ENCODE data around the gene ALK.

The ALK gene

DNA sequence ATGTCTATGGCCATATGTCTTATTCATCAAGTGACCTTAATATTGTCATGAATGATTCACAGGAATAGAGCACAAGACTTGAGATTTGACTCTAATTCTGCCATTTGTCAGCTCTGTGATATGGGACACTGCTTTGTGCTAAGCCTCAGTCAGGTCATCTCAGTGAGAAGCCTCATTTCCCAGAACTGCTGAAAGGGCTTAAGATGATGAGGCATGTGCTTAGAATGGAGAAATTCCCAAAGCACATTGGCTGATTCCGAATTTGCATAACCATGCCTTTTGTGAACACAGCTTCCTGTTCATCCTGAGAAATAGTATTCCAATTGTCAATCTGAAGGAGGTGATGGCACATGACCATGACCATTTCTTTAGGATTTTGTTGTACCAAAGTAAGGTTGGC, 218.1 kb downstream of the ALK start:
- TF ChIP-seq CREB1 (IDR thresholded peaks at IDR 0.05; ENCODE audit: low read depth) = no peak
- TF ChIP-seq, protein P1, sequence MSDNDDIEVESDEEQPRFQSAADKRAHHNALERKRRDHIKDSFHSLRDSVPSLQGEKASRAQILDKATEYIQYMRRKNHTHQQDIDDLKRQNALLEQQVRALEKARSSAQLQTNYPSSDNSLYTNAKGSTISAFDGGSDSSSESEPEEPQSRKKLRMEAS (IDR thresholded peaks at IDR 0.05) = no peak
- no peak for TF ChIP-seq EGR1 (IDR thresholded peaks at IDR 0.05)
- no peak for TF ChIP-seq RAD21 (IDR thresholded peaks at IDR 0.05; ENCODE audit: low read depth)
- no peak for TF ChIP-seq YY1 (IDR thresholded peaks at IDR 0.05; ENCODE audit: low read depth)
- no peak for TF ChIP-seq TCF12 (IDR thresholded peaks at IDR 0.05; ENCODE audit: low read depth)
- TF ChIP-seq TEAD4 (IDR thresholded peaks at IDR 0.05) = no peak
- no peak for TF ChIP-seq NFIC (IDR thresholded peaks at IDR 0.05)
- no peak for TF ChIP-seq CEBPB (IDR thresholded peaks at IDR 0.05)
- TF ChIP-seq EP300 (IDR thresholded peaks at IDR 0.05; ENCODE audit: borderline replicate concordance) = no peak
- TF ChIP-seq ZBTB7A (IDR thresholded peaks at IDR 0.05; ENCODE audit: low read depth) = no peak
- TF ChIP-seq FOXM1 (IDR thresholded peaks at IDR 0.05; ENCODE audit: borderline replicate concordance, low read depth) = no peak
- no peak for TF ChIP-seq TAF1 (IDR thresholded peaks at IDR 0.05; ENCODE audit: low read depth)

DNA sequence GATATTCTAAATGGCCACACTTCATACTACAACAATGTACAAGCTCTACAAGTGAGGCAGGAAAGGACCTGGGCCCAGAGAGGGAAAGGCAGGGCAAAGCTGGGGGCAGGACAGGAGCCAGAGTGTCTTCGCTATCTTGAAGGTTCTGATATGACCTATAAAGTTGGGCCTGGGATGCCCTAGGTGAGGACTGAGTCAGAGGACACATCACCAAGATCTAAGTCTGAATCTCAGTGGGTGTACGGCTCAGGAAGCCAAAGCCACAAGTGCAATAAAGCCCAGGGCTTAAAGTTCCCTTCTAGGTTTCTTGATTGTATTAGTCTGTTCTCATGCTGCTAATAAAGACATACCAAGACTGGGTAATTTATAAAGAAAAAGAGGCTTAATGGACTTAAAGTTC, 219.1 kb downstream of the ALK start:
- TF ChIP-seq, protein P1 (IDR thresholded peaks at IDR 0.05) = no peak
- TF ChIP-seq NFIC (IDR thresholded peaks at IDR 0.05) (no peak), FOXM1 (IDR thresholded peaks at IDR 0.05; ENCODE audit: borderline replicate concordance, low read depth) (no peak), RAD21 (IDR thresholded peaks at IDR 0.05; ENCODE audit: low read depth) (no peak), CREB1 (IDR thresholded peaks at IDR 0.05; ENCODE audit: low read depth) (no peak), TEAD4 (IDR thresholded peaks at IDR 0.05) (no peak), TCF12 (IDR thresholded peaks at IDR 0.05; ENCODE audit: low read depth) (no peak), ZBTB7A (IDR thresholded peaks at IDR 0.05; ENCODE audit: low read depth) (no peak), EP300 (IDR thresholded peaks at IDR 0.05; ENCODE audit: borderline replicate concordance) (no peak), TAF1 (IDR thresholded peaks at IDR 0.05; ENCODE audit: low read depth) (no peak), EGR1 (IDR thresholded peaks at IDR 0.05) (no peak)
- TF ChIP-seq, protein P2, sequence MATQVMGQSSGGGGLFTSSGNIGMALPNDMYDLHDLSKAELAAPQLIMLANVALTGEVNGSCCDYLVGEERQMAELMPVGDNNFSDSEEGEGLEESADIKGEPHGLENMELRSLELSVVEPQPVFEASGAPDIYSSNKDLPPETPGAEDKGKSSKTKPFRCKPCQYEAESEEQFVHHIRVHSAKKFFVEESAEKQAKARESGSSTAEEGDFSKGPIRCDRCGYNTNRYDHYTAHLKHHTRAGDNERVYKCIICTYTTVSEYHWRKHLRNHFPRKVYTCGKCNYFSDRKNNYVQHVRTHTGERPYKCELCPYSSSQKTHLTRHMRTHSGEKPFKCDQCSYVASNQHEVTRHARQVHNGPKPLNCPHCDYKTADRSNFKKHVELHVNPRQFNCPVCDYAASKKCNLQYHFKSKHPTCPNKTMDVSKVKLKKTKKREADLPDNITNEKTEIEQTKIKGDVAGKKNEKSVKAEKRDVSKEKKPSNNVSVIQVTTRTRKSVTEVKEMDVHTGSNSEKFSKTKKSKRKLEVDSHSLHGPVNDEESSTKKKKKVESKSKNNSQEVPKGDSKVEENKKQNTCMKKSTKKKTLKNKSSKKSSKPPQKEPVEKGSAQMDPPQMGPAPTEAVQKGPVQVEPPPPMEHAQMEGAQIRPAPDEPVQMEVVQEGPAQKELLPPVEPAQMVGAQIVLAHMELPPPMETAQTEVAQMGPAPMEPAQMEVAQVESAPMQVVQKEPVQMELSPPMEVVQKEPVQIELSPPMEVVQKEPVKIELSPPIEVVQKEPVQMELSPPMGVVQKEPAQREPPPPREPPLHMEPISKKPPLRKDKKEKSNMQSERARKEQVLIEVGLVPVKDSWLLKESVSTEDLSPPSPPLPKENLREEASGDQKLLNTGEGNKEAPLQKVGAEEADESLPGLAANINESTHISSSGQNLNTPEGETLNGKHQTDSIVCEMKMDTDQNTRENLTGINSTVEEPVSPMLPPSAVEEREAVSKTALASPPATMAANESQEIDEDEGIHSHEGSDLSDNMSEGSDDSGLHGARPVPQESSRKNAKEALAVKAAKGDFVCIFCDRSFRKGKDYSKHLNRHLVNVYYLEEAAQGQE (IDR thresholded peaks at IDR 0.05; ENCODE audit: low read depth) = no peak
- TF ChIP-seq, protein P3, sequence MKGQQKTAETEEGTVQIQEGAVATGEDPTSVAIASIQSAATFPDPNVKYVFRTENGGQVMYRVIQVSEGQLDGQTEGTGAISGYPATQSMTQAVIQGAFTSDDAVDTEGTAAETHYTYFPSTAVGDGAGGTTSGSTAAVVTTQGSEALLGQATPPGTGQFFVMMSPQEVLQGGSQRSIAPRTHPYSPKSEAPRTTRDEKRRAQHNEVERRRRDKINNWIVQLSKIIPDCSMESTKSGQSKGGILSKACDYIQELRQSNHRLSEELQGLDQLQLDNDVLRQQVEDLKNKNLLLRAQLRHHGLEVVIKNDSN (IDR thresholded peaks at IDR 0.05) = no peak

DNA sequence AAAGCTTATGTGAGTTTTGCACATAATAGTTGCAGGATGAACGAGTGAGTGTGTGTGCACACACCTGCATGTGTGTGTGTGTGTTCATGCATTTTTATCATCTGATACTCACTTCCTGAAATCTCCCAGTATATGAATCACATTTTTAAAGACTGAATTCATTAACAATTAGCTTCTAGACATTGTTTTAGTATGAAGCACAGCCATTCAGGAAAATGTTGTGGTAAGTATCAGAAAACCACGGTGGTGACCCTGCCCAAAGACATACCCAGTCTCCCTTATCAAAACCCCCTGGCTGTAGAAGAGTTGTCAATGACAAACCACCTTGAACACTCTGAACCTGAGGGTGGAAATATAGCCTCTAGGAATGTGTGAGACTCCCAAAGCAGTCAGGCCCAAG, 220.8 kb downstream of the ALK start:
- no peak for TF ChIP-seq EP300 (IDR thresholded peaks at IDR 0.05; ENCODE audit: borderline replicate concordance)
- TF ChIP-seq TEAD4 (IDR thresholded peaks at IDR 0.05) = no peak
- no peak for TF ChIP-seq TAF1 (IDR thresholded peaks at IDR 0.05; ENCODE audit: low read depth)
- TF ChIP-seq YY1 (IDR thresholded peaks at IDR 0.05; ENCODE audit: low read depth) = no peak
- no peak for TF ChIP-seq FOXM1 (IDR thresholded peaks at IDR 0.05; ENCODE audit: borderline replicate concordance, low read depth)
- TF ChIP-seq, protein P1 (IDR thresholded peaks at IDR 0.05) = no peak
- TF ChIP-seq TCF12 (IDR thresholded peaks at IDR 0.05; ENCODE audit: low read depth) = no peak
- TF ChIP-seq, protein P2 (IDR thresholded peaks at IDR 0.05; ENCODE audit: low read depth) = no peak
- no peak for TF ChIP-seq NFIC (IDR thresholded peaks at IDR 0.05)
- TF ChIP-seq ZBTB7A (IDR thresholded peaks at IDR 0.05; ENCODE audit: low read depth) = no peak
- no peak for TF ChIP-seq CEBPB (IDR thresholded peaks at IDR 0.05)
- TF ChIP-seq RAD21 (IDR thresholded peaks at IDR 0.05; ENCODE audit: low read depth) = no peak
- TF ChIP-seq CREB1 (IDR thresholded peaks at IDR 0.05; ENCODE audit: low read depth) = no peak
- TF ChIP-seq, protein P3 (IDR thresholded peaks at IDR 0.05) = no peak
- TF ChIP-seq EGR1 (IDR thresholded peaks at IDR 0.05) = no peak

DNA sequence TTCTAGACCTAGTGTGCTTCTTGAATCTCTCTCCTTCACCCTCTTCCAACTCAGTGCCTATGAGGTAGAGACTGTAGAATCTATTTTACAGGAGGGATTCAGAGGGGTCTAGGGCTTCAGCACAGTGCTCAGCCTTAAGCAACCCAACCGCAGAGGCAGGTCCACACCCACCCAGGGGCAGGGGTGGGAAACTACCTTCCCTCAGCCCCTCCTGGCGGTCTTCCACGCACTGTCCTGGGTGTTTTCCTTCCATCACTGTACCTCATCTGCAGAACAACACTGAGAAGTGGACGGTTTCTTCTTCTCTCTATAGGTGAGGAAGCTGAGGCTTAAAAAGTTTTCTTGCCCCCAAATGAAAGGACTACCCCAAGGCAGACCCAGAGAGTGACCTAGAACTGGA, 222.3 kb downstream of the ALK start:
- TF ChIP-seq, protein P1 (IDR thresholded peaks at IDR 0.05) = no peak
- TF ChIP-seq, protein P2 (IDR thresholded peaks at IDR 0.05; ENCODE audit: low read depth) = no peak
- TF ChIP-seq, protein P3 (IDR thresholded peaks at IDR 0.05) = no peak
- TF ChIP-seq TCF12 (IDR thresholded peaks at IDR 0.05; ENCODE audit: low read depth) (no peak), EGR1 (IDR thresholded peaks at IDR 0.05) (no peak), TAF1 (IDR thresholded peaks at IDR 0.05; ENCODE audit: low read depth) (no peak), YY1 (IDR thresholded peaks at IDR 0.05; ENCODE audit: low read depth) (no peak), CREB1 (IDR thresholded peaks at IDR 0.05; ENCODE audit: low read depth) (no peak), TEAD4 (IDR thresholded peaks at IDR 0.05) (no peak), EP300 (IDR thresholded peaks at IDR 0.05; ENCODE audit: borderline replicate concordance) (no peak), FOXM1 (IDR thresholded peaks at IDR 0.05; ENCODE audit: borderline replicate concordance, low read depth) (no peak), ZBTB7A (IDR thresholded peaks at IDR 0.05; ENCODE audit: low read depth) (no peak), NFIC (IDR thresholded peaks at IDR 0.05) (no peak), CEBPB (IDR thresholded peaks at IDR 0.05) (no peak), RAD21 (IDR thresholded peaks at IDR 0.05; ENCODE audit: low read depth) (no peak)

Measured in Ishikawa (cell line).